Measurements from ENCODE around the gene IDUA. TPM values are rescaled to one million over a fixed set of nuclear protein-coding genes. Genes with fewer than 3 reads are reported as not detected.

Gene IDUA
- polyA plus RNA-seq, 3 donors = 6.4 to 64.4 (median 8.5) TPM

DNA sequence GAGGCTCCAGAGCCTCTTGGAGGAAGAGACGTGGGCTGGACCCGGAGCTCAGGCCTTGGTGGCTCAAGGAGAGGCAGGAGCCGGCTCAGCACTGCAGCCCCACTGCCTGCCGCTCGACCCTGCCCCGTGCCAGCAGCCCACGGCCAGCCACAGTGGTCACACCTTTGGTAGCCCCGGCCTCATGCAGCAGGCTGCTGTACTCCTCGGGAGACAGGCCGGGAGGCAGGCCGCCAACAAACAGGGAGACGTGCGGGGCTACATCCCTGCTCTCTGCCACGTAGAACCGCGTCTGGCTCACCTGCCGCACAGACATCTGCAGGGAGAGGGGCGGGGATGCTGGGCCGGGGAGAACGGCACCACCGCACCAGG, 21.1 kb upstream of the IDUA start:
- H3K4me2 ChIP-seq (replicated peaks; ENCODE audit: extremely low read depth, low read length, poor library complexity, severe bottlenecking) = no peak overlapping the region

DNA sequence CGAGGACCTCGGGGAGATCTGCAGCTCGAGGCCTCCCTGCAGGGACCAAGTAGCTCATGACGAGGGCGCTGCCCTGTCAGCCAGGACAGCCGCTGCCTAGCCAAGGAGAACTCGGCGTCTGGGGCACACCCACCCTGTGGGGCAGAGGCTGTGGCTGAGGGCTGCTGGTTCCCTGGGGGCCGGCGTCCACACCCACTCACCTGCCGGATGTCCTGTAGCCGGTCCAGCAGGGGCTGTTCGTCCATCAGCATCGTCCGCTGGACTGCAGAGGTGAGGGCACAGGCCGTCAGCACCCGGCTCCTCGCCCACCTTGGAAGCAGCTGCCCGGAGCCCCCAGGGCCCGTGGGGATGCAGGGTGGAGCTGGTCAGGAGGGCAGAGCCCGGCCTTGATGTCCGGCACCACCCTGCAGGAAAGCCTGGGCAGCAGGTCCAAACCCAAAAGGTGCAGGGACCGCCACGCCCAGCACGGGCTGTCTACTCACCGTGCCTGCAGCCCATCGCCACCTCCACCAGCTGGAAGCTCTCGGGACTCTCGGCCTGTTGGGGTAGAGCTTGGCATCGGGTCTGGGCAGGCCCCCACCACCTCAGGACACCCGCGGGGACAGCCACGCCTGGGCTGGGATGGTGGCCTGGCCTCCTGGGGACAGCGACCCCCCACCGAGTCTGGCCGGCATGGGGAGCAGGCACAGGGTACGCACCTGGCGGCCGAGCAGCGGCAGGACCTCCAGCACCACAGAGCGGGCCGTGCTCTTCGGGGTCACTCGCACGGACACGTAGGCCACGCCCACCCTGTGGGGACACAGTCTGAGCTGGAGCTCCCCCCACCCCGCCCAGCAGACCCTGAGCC, 20.4 kb upstream of the IDUA start:
- WGBS (ENCODE audit: insufficient coverage) = 97% methylated on average over 44 of the region's 48 CpGs
- H3K4me3 Mint-ChIP-seq = no peak overlapping the region
- Histone ChIP-seq H3K27me3 (ENCODE audit: control insufficient read depth in 2 of 2, insufficient read depth in 2 of 2, low read length in 2 of 2) (peaks cover 0 to 15% of the 10 kb centered on the region in 2 donors), H3K36me3 (replicated peaks in 1 of 2; ENCODE audit: control insufficient read depth in 1 of 2, insufficient read depth in 2 of 2, low read length in 2 of 2) (peaks cover 18 to 62% of the 10 kb centered on the region in 2 donors), H2AFZ (ENCODE audit: insufficient read depth, low read depth, low read length, poor library complexity, severe bottlenecking) (no peak overlapping the region), H3K9ac (ENCODE audit: insufficient read depth, low read length, poor library complexity, severe bottlenecking) (no peak overlapping the region), H3K79me2 (ENCODE audit: insufficient read depth, low read length) (peaks cover 6% of the 10 kb centered on the region), H3K27ac (ENCODE audit: low read depth in 1 of 2, low read length in 2 of 2) (no peak overlapping the region), H4K20me1 (ENCODE audit: insufficient read depth, low read length) (peaks cover 34% of the 10 kb centered on the region), H3K4me2 (replicated peaks; ENCODE audit: extremely low read depth, low read length, poor library complexity, severe bottlenecking) (no peak overlapping the region), H3K4me1 (ENCODE audit: control insufficient read depth in 1 of 2, insufficient read depth in 2 of 2, low read length in 2 of 2) (peaks cover 7 to 14% of the 10 kb centered on the region in 2 donors), H3K4me3 (replicated peaks in 1 of 3; ENCODE audit: low read depth in 2 of 3, low read length in 3 of 3) (no peak overlapping the region), H3K9me3 (replicated peaks in 1 of 2; ENCODE audit: control insufficient read depth in 1 of 2, insufficient read depth in 1 of 2, low read length in 2 of 2) (no peaks in the 10 kb centered on the region)
- DNase-seq = no peak
- peaks cover 19 to 32% of the 10 kb centered on the region in 2 donors for H3K36me3 Mint-ChIP-seq
- H3K27me3 Mint-ChIP-seq (ENCODE audit: low read depth in 3 of 3) = peaks cover 4 to 11% (median 9%) of the 10 kb centered on the region in 3 donors
- TF ChIP-seq, protein P1, sequence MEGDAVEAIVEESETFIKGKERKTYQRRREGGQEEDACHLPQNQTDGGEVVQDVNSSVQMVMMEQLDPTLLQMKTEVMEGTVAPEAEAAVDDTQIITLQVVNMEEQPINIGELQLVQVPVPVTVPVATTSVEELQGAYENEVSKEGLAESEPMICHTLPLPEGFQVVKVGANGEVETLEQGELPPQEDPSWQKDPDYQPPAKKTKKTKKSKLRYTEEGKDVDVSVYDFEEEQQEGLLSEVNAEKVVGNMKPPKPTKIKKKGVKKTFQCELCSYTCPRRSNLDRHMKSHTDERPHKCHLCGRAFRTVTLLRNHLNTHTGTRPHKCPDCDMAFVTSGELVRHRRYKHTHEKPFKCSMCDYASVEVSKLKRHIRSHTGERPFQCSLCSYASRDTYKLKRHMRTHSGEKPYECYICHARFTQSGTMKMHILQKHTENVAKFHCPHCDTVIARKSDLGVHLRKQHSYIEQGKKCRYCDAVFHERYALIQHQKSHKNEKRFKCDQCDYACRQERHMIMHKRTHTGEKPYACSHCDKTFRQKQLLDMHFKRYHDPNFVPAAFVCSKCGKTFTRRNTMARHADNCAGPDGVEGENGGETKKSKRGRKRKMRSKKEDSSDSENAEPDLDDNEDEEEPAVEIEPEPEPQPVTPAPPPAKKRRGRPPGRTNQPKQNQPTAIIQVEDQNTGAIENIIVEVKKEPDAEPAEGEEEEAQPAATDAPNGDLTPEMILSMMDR (IDR thresholded peaks at IDR 0.05) = no peak
- peaks cover 8% of the 10 kb centered on the region for H3K4me1 Mint-ChIP-seq
- peaks cover 0 to 2% (median 0%) of the 10 kb centered on the region in 7 donors for H3K9me3 Mint-ChIP-seq
- H3K27ac Mint-ChIP-seq = no peak overlapping the region
- intact Hi-C loops (cut with micrococcal nuclease) = no loop called here

More for the DNA sequence above, 21.1 kb upstream of the IDUA start:
- Mint-ChIP-seq H3K9me3 (no peaks in the 10 kb centered on the region), H3K27me3 (ENCODE audit: low read depth in 3 of 3) (peaks cover 4 to 11% (median 9%) of the 10 kb centered on the region in 3 donors), H3K36me3 (peaks cover 17 to 31% of the 10 kb centered on the region in 2 donors), H3K27ac (no peak overlapping the region), H3K4me3 (no peak overlapping the region), H3K4me1 (peaks cover 6% of the 10 kb centered on the region)
- Histone ChIP-seq H3K4me3 (replicated peaks in 1 of 3; ENCODE audit: low read depth in 2 of 3, low read length in 3 of 3) (no peak overlapping the region), H3K27ac (ENCODE audit: low read depth in 1 of 2, low read length in 2 of 2) (no peak overlapping the region), H3K9ac (ENCODE audit: insufficient read depth, low read length, poor library complexity, severe bottlenecking) (no peak overlapping the region), H3K79me2 (ENCODE audit: insufficient read depth, low read length) (no peaks in the 10 kb centered on the region), H3K27me3 (ENCODE audit: control insufficient read depth in 2 of 2, insufficient read depth in 2 of 2, low read length in 2 of 2) (peaks cover 0 to 15% of the 10 kb centered on the region in 2 donors), H4K20me1 (ENCODE audit: insufficient read depth, low read length) (peaks cover 27% of the 10 kb centered on the region), H3K4me1 (ENCODE audit: control insufficient read depth in 1 of 2, insufficient read depth in 2 of 2, low read length in 2 of 2) (peaks cover 6% of the 10 kb centered on the region in 2 donors), H3K36me3 (replicated peaks in 1 of 2; ENCODE audit: control insufficient read depth in 1 of 2, insufficient read depth in 2 of 2, low read length in 2 of 2) (peaks cover 18 to 63% of the 10 kb centered on the region in 2 donors), H2AFZ (ENCODE audit: insufficient read depth, low read depth, low read length, poor library complexity, severe bottlenecking) (no peak overlapping the region), H3K9me3 (replicated peaks in 1 of 2; ENCODE audit: control insufficient read depth in 1 of 2, insufficient read depth in 1 of 2, low read length in 2 of 2) (no peaks in the 10 kb centered on the region)
- intact Hi-C loops (cut with micrococcal nuclease) = no loop called here
- TF ChIP-seq, protein P1 (IDR thresholded peaks at IDR 0.05) = no peak
- 98% methylated on average over 21 of the region's 21 CpGs for WGBS (ENCODE audit: insufficient coverage)
- DNase-seq = no peak
